Mammary epithelial cell (primary cell): ENCODE results near the gene SORCS2.

Experiments used
- EZH2 ChIP-seq: IDR thresholded peaks from 2 replicates; pipeline ENCODE4 v1.6.1; 2012; ENCODE audit warnings: low read length, inconsistent platforms, borderline replicate concordance
- TF ChIP-seq, protein P1 (sequence below), 2 donors: IDR thresholded peaks in 1 of 2; conservative IDR thresholded peaks in 1 of 2; 2 replicates each; pipeline ENCODE4 v1.5.1; 2011 to 2012; ENCODE audit warnings: inconsistent platforms in 2 of 2, low read length in 2 of 2, mild to moderate bottlenecking in 2 of 2, control low read depth in 1 of 2, low read depth in 1 of 2; ENCODE audit not compliant: insufficient read depth in 1 of 2; ENCODE audit errors: extremely low read depth in 1 of 2

DNA sequence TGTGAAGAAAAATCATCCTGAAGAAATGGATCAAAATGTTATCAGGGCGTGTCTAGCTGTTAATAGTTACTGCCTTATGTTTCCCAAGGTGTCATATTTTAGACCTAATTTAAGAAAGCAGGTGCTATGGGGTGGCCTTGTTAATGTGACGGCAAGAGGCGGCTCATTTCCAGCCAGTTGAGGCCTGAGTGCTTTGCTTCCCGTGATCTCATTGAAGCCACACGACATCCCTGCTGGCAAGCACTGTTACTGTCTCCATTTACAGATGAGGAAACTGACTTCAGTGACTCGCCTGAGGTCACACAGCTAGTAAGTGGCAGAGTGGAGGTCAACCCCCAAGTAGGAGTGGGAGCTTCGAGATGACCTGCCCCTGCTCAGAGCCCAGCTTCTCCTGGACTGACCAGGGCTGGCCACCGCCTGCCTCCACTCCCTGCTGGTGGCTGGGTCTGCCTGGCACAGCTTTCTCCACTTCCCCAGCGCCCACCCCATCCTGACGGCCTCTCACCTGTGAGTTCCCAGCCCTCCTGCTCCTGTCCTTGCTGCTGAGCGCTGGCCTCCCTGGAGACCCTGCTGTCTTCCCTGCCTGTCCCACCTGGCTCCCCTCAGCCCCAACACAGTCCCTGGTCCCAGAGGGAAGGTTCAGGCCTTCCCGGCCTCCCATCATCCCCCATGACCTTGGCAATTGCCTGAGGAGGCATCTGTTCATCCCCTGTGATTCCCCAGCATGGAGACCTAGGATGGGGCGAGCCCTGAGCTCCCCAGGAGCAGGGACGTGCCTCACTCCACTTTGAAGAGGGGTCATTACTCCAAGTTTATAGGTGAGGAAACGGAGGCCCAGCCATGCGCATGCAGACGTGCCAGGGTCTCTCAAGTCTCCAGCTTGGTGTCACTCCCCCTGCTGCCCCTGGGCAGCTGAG lies 47.7 kb upstream of the SORCS2 start:
- TF ChIP-seq, protein P1, sequence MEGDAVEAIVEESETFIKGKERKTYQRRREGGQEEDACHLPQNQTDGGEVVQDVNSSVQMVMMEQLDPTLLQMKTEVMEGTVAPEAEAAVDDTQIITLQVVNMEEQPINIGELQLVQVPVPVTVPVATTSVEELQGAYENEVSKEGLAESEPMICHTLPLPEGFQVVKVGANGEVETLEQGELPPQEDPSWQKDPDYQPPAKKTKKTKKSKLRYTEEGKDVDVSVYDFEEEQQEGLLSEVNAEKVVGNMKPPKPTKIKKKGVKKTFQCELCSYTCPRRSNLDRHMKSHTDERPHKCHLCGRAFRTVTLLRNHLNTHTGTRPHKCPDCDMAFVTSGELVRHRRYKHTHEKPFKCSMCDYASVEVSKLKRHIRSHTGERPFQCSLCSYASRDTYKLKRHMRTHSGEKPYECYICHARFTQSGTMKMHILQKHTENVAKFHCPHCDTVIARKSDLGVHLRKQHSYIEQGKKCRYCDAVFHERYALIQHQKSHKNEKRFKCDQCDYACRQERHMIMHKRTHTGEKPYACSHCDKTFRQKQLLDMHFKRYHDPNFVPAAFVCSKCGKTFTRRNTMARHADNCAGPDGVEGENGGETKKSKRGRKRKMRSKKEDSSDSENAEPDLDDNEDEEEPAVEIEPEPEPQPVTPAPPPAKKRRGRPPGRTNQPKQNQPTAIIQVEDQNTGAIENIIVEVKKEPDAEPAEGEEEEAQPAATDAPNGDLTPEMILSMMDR (conservative IDR thresholded peaks at IDR 0.05 in 1 of 2, IDR thresholded peaks at IDR 0.05 in 1 of 2; ENCODE audit: extremely low read depth in 1 of 2, insufficient read depth in 1 of 2, low read depth in 1 of 2, low read length in 2 of 2): no peak
- TF ChIP-seq EZH2: no peak
